ENCODE results near the gene FES.

DNA sequence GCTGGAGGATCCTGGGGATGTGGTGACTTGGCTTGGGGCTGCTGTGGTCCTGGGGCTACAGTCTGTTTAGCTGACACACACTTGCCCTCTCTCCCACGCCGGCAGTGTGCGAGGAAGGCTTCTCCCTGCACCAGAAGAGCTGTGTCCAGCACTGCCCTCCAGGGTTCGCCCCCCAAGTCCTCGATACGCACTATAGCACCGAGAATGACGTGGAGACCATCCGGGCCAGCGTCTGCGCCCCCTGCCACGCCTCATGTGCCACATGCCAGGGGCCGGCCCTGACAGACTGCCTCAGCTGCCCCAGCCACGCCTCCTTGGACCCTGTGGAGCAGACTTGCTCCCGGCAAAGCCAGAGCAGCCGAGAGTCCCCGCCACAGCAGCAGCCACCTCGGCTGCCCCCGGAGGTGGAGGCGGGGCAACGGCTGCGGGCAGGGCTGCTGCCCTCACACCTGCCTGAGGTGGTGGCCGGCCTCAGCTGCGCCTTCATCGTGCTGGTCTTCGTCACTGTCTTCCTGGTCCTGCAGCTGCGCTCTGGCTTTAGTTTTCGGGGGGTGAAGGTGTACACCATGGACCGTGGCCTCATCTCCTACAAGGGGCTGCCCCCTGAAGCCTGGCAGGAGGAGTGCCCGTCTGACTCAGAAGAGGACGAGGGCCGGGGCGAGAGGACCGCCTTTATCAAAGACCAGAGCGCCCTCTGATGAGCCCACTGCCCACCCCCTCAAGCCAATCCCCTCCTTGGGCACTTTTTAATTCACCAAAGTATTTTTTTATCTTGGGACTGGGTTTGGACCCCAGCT is 2.9 kb upstream of the FES start:
- TF ChIP-seq, protein P1, sequence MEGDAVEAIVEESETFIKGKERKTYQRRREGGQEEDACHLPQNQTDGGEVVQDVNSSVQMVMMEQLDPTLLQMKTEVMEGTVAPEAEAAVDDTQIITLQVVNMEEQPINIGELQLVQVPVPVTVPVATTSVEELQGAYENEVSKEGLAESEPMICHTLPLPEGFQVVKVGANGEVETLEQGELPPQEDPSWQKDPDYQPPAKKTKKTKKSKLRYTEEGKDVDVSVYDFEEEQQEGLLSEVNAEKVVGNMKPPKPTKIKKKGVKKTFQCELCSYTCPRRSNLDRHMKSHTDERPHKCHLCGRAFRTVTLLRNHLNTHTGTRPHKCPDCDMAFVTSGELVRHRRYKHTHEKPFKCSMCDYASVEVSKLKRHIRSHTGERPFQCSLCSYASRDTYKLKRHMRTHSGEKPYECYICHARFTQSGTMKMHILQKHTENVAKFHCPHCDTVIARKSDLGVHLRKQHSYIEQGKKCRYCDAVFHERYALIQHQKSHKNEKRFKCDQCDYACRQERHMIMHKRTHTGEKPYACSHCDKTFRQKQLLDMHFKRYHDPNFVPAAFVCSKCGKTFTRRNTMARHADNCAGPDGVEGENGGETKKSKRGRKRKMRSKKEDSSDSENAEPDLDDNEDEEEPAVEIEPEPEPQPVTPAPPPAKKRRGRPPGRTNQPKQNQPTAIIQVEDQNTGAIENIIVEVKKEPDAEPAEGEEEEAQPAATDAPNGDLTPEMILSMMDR (IDR thresholded peaks at IDR 0.05; ENCODE audit: borderline replicate concordance, extremely low read depth, low read length, poor library complexity, severe bottlenecking), result no peak
- no peak for TF ChIP-seq EZH2 (IDR thresholded peaks at IDR 0.05; ENCODE audit: borderline replicate concordance, low read depth, low read length, severe bottlenecking)
